HG03354 (cell line): Measurements from ENCODE around the gene ZBTB7A.
"Not testable (repeated sequence)": the region's sequence is repeated elsewhere in the genome, so short reads cannot be mapped to it uniquely, and the experiment has no call there.

Experiments
- ATAC-seq: cut with Tn5 transposase; IDR thresholded peaks from one replicate; pipeline ENCODE4 v1.9.1; 2021; ENCODE audit warnings: mild to moderate bottlenecking; ENCODE audit not compliant: unreplicated experiment, poor library complexity, severe bottlenecking

The ZBTB7A gene

GRCh38 chr19:4007021-4007835, 59.5 kb downstream of the ZBTB7A start, which contains the start of gene PIAS4:
Gene PIAS4 (plus strand): TSS chr19:4007736. CDS start chr19:4007761, 25 bp downstream.
- ATAC-seq = peak; percentile 82

GRCh38 chr19:4005436-4005835, 61.3 kb downstream of the ZBTB7A start:
- not testable (repeated sequence) for ATAC-seq

- not testable (repeated sequence) for ATAC-seq
Measured at GRCh38 chr19:4000798-4001197, 65.9 kb downstream of the ZBTB7A start.

GRCh38 chr19:3998667-3999412, 67.9 kb downstream of the ZBTB7A start:
- not testable (repeated sequence) for ATAC-seq

- no peak for ATAC-seq
Measured at GRCh38 chr19:3995607-3996006, 71.1 kb downstream of the ZBTB7A start.
